ENCODE measurements around the gene TNFRSF18.

DNA sequence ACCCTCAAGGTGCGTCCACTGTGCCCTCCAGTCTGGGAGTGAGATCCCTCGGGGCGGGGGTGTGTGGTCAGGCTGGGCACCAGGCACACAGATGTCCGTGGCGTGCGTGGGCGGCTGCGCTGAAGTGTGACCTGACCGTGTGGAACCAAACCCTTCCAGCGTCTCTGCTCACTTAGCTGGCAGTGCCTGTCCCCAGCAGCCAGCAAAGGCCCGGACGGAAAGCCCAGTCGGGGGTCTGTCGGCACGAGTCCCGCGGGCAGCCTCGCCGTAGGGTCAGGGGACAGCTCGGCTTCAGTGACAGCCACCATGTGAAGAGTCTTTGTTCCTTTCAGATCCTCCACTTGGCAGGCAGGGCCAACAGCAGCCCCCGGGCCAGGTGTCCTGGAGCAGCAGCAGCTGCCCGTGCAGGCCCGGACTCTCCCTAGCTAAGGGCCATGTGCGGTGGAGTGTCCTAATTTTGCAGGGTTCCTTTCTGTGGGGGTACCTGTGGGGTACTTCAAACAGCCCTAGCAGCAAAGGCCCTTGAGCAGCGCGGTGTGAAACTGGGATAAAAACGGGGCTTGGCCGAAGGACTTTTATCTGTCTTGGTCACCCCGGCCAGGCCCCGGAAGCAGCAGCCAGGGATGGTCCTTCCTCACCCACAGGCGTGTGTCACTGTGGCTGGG, 21.2 kb downstream of the TNFRSF18 start:
- TF ChIP-seq, protein P1, sequence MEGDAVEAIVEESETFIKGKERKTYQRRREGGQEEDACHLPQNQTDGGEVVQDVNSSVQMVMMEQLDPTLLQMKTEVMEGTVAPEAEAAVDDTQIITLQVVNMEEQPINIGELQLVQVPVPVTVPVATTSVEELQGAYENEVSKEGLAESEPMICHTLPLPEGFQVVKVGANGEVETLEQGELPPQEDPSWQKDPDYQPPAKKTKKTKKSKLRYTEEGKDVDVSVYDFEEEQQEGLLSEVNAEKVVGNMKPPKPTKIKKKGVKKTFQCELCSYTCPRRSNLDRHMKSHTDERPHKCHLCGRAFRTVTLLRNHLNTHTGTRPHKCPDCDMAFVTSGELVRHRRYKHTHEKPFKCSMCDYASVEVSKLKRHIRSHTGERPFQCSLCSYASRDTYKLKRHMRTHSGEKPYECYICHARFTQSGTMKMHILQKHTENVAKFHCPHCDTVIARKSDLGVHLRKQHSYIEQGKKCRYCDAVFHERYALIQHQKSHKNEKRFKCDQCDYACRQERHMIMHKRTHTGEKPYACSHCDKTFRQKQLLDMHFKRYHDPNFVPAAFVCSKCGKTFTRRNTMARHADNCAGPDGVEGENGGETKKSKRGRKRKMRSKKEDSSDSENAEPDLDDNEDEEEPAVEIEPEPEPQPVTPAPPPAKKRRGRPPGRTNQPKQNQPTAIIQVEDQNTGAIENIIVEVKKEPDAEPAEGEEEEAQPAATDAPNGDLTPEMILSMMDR (IDR thresholded peaks at IDR 0.05), result no peak
- TF ChIP-seq EP300 (IDR thresholded peaks at IDR 0.05), result no peak
- no peak for TF ChIP-seq POLR2AphosphoS5 (IDR thresholded peaks at IDR 0.05)
- no peak for TF ChIP-seq POLR2A (IDR thresholded peaks at IDR 0.05; ENCODE audit: low read depth)

Measured in esophagus muscularis mucosa (tissue), 4 donors.